GM23338 (cell line): ENCODE data around the gene NFKBIB. TPM values are rescaled to one million over a fixed set of nuclear protein-coding genes. Genes with fewer than 3 reads are reported as not detected.

Experiments
- ATAC-seq: fragments of 200-7000 bp; cut with Tn5 transposase; 3 replicates; pipeline ENCODE4 v1.9.1; 2020
- DNase-seq: peaks from one replicate; pipeline ENCODE4 v3.0.0-alpha.2; 2015; ENCODE audit warnings: low spot score
- H2AFZ ChIP-seq: fragments of 200-600 bp; sonication (generic); 2 replicates; pipeline ENCODE4 v1.8.0; 2016; ENCODE audit warnings: antibody characterized with exemption, mild to moderate bottlenecking, moderate library complexity
- H3F3A ChIP-seq: fragments of 200-600 bp; sonication (generic); replicated peaks from 2 replicates; pipeline ENCODE4 v1.8.0; 2017; ENCODE audit warnings: antibody characterized with exemption, mixed run types, low read depth
- H3K27ac ChIP-seq: fragments of 200-600 bp; sonication (generic); 2 replicates; pipeline ENCODE4 v1.6.1; 2016; ENCODE audit warnings: low read depth
- H3K27me3 ChIP-seq: fragments of 200-600 bp; sonication (generic); 2 replicates; pipeline ENCODE4 v1.8.0; 2016; ENCODE audit warnings: mild to moderate bottlenecking, mixed run types, moderate library complexity; ENCODE audit not compliant: insufficient read depth
- H3K36me3 ChIP-seq: fragments of 200-600 bp; sonication (generic); 2 replicates; pipeline ENCODE4 v1.8.0; 2016; ENCODE audit warnings: mild to moderate bottlenecking; ENCODE audit not compliant: insufficient read depth
- H3K4me1 ChIP-seq: fragments of 200-600 bp; sonication (generic); 2 replicates; pipeline ENCODE4 v1.8.0; 2016; ENCODE audit warnings: mild to moderate bottlenecking, moderate library complexity; ENCODE audit not compliant: insufficient read depth
- H3K4me2 ChIP-seq: fragments of 200-600 bp; sonication (generic); 2 replicates; pipeline ENCODE4 v1.7.1; 2017; ENCODE audit warnings: mixed run types
- H3K4me3 ChIP-seq: fragments of 200-600 bp; sonication (generic); 2 replicates; pipeline ENCODE4 v1.6.1; 2016; ENCODE audit warnings: mixed run types
- H3K79me2 ChIP-seq: fragments of 200-600 bp; sonication (generic); replicated peaks from 2 replicates; pipeline ENCODE4 v1.8.0; 2017; ENCODE audit warnings: mild to moderate bottlenecking; ENCODE audit not compliant: insufficient read depth
- H3K9me2 ChIP-seq: fragments of 200-600 bp; sonication (generic); 2 replicates; pipeline ENCODE4 v1.8.0; 2017; ENCODE audit not compliant: insufficient read depth
- H4K20me1 ChIP-seq: fragments of 200-600 bp; sonication (generic); replicated peaks from 2 replicates; pipeline ENCODE4 v1.8.0; 2017; ENCODE audit warnings: mild to moderate bottlenecking; ENCODE audit not compliant: insufficient read depth
- H3K27ac Mint-ChIP-seq: 2 replicates; pipeline ENCODE4 v1.8.0; 2020; ENCODE audit warnings: inconsistent platforms, mild to moderate bottlenecking, moderate library complexity, mixed read lengths
- H3K27me3 Mint-ChIP-seq: 3 replicates; pipeline ENCODE4 v1.8.0; 2022; ENCODE audit warnings: low read depth, mild to moderate bottlenecking, moderate library complexity, mixed read lengths, inconsistent platforms; ENCODE audit not compliant: insufficient read depth, poor library complexity
- H3K36me3 Mint-ChIP-seq: 3 replicates; pipeline ENCODE4 v1.8.0; 2021; ENCODE audit warnings: low read depth, mild to moderate bottlenecking, inconsistent platforms, moderate library complexity, mixed read lengths
- H3K4me1 Mint-ChIP-seq: 3 replicates; pipeline ENCODE4 v1.8.0; 2020; ENCODE audit warnings: mild to moderate bottlenecking, inconsistent platforms, mixed read lengths
- H3K4me3 Mint-ChIP-seq: 3 replicates; pipeline ENCODE4 v1.8.0; 2021; ENCODE audit warnings: moderate library complexity, mild to moderate bottlenecking, inconsistent platforms, mixed read lengths
- H3K9me3 Mint-ChIP-seq: 3 replicates; pipeline ENCODE4 v1.8.0; 2020; ENCODE audit warnings: moderate library complexity, mild to moderate bottlenecking, inconsistent platforms, mixed read lengths
- CTCF ChIP-seq, 2 experiments: fragments of 200-600 bp in 1 of 2; sonication (generic) in 1 of 2; conservative IDR thresholded peaks; 2 replicates each; pipeline versions ENCODE4 v1.5.1 to v1.6.1; 2016 to 2017; ENCODE audit warnings: antibody characterized with exemption in 2 of 2, low read depth in 2 of 2, mild to moderate bottlenecking in 2 of 2, moderate library complexity in 1 of 2
- EZH2phosphoT487 ChIP-seq: fragments of 200-600 bp; sonication (generic); IDR thresholded peaks from one replicate; pipeline ENCODE4 v1.8.1; 2018; ENCODE audit warnings: antibody characterized with exemption; ENCODE audit not compliant: unreplicated experiment
- polyA plus RNA-seq: library from polyadenylated mRNA; unstranded; fragments of >200 nt; fragmentation: Nextera tagmentation; extraction: Ambion mirVana; gene quantifications from 2 replicates; pipeline ENCODE4 v1.2.1, GENCODE V29; 2016
- total RNA-seq: library from RNA; depleted of rRNA; stranded (reverse); fragments of >200 nt; shearing (Covaris generic); gene quantifications from 2 replicates; pipeline ENCODE4 v1.2.3, GENCODE V29; 2014
- TF ChIP-seq, protein P1 (sequence below): IDR thresholded peaks from one replicate; pipeline ENCODE4 v1.6.1; 2018; ENCODE audit warnings: antibody characterized with exemption; ENCODE audit not compliant: unreplicated experiment

NFKBIB gene
- total and polyA plus RNA-seq, 2 experiments from 2014 or later, result 39.5 to 39.6 TPM

GRCh38 chr19:38904581-38905539 lies 5.1 kb downstream of the NFKBIB start:
- H3K4me2 ChIP-seq, result no peak overlapping the region
- no peak for ATAC-seq

More at GRCh38 chr19:38904581-38905539, 5.1 kb downstream of the NFKBIB start:
- Histone ChIP-seq H3K36me3 (no peaks in the 10 kb centered on the region; the same call in 1 of the 2 replicates), H2AFZ (no peak overlapping the region), H3K4me3 (no peak overlapping the region), H3K79me2 (peaks cover 23% of the 10 kb centered on the region), H3K27me3 (no peaks in the 10 kb centered on the region), H4K20me1 (no peaks in the 10 kb centered on the region), H3K27ac (no peak overlapping the region), H3F3A (no peaks in the 10 kb centered on the region), H3K4me1 (peaks cover 11% of the 10 kb centered on the region), H3K9me2 (no peaks in the 10 kb centered on the region)
- peaks cover 27% of the 10 kb centered on the region for H3K36me3 Mint-ChIP-seq
- peaks cover 3% of the 10 kb centered on the region; the same call in 1 of the 3 replicates for H3K9me3 Mint-ChIP-seq
- peaks cover 10% of the 10 kb centered on the region for H3K4me1 Mint-ChIP-seq
- no peak overlapping the region for H3K4me3 Mint-ChIP-seq
- DNase-seq, result no peak
- TF ChIP-seq, protein P1, sequence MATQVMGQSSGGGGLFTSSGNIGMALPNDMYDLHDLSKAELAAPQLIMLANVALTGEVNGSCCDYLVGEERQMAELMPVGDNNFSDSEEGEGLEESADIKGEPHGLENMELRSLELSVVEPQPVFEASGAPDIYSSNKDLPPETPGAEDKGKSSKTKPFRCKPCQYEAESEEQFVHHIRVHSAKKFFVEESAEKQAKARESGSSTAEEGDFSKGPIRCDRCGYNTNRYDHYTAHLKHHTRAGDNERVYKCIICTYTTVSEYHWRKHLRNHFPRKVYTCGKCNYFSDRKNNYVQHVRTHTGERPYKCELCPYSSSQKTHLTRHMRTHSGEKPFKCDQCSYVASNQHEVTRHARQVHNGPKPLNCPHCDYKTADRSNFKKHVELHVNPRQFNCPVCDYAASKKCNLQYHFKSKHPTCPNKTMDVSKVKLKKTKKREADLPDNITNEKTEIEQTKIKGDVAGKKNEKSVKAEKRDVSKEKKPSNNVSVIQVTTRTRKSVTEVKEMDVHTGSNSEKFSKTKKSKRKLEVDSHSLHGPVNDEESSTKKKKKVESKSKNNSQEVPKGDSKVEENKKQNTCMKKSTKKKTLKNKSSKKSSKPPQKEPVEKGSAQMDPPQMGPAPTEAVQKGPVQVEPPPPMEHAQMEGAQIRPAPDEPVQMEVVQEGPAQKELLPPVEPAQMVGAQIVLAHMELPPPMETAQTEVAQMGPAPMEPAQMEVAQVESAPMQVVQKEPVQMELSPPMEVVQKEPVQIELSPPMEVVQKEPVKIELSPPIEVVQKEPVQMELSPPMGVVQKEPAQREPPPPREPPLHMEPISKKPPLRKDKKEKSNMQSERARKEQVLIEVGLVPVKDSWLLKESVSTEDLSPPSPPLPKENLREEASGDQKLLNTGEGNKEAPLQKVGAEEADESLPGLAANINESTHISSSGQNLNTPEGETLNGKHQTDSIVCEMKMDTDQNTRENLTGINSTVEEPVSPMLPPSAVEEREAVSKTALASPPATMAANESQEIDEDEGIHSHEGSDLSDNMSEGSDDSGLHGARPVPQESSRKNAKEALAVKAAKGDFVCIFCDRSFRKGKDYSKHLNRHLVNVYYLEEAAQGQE, result no peak
- TF ChIP-seq CTCF (conservative IDR thresholded peaks at IDR 0.05; ENCODE audit: low read depth in 2 of 2) (no peak), EZH2phosphoT487 (no peak)
- no peaks in the 10 kb centered on the region for H3K27me3 Mint-ChIP-seq
- H3K27ac Mint-ChIP-seq, result no peak overlapping the region
